ENCODE data around the gene LTC4S. TPM values are rescaled to one million over a fixed set of nuclear protein-coding genes. Genes with fewer than 3 reads are reported as not detected.

Gene LTC4S
- polyA plus RNA-seq, 3 donors = 0.65 to 2.1 (median 0.69) TPM

- H3K4me1 ChIP-seq (ENCODE audit: control insufficient read depth in 1 of 2, insufficient read depth in 2 of 2, low read length in 2 of 2) = peaks cover 16 to 20% of the 10 kb centered on the region in 2 donors
- H3K27me3 ChIP-seq (ENCODE audit: control insufficient read depth in 2 of 2, insufficient read depth in 2 of 2, low read length in 2 of 2) = no peaks in the 10 kb centered on the region
- intact Hi-C loops (cut with micrococcal nuclease) = no loop called here
- Mint-ChIP-seq H3K4me1 (peaks cover 23% of the 10 kb centered on the region), H3K27ac (peak overlapping the region in 2 of 7 donors; percentile 25 to 32), H3K4me3 (no peak overlapping the region), H3K36me3 (peaks cover 82 to 94% of the 10 kb centered on the region in 2 donors), H3K27me3 (ENCODE audit: low read depth in 3 of 3) (no peaks in the 10 kb centered on the region), H3K9me3 (peaks cover 0 to 2% (median 0%) of the 10 kb centered on the region in 7 donors)
- no peak overlapping the region for H3K9ac ChIP-seq (ENCODE audit: insufficient read depth, low read length, poor library complexity, severe bottlenecking)
- no peak overlapping the region for H3K4me3 ChIP-seq (replicated peaks in 1 of 3; ENCODE audit: low read depth in 2 of 3, low read length in 3 of 3)
- H4K20me1 ChIP-seq (ENCODE audit: insufficient read depth, low read length) = peaks cover 85% of the 10 kb centered on the region
- no peak overlapping the region for H3K27ac ChIP-seq (ENCODE audit: low read depth in 1 of 2, low read length in 2 of 2)
- no peak overlapping the region for H2AFZ ChIP-seq (ENCODE audit: insufficient read depth, low read depth, low read length, poor library complexity, severe bottlenecking)
- no peak overlapping the region for H3K4me2 ChIP-seq (replicated peaks; ENCODE audit: extremely low read depth, low read length, poor library complexity, severe bottlenecking)
- no peak for TF ChIP-seq CTCF (IDR thresholded peaks at IDR 0.05)
- peaks cover 84 to 86% of the 10 kb centered on the region in 2 donors for H3K36me3 ChIP-seq (replicated peaks in 1 of 2; ENCODE audit: control insufficient read depth in 1 of 2, insufficient read depth in 2 of 2, low read length in 2 of 2)
- no peak for DNase-seq
- H3K9me3 ChIP-seq (replicated peaks in 1 of 2; ENCODE audit: control insufficient read depth in 1 of 2, insufficient read depth in 1 of 2, low read length in 2 of 2) = no peaks in the 10 kb centered on the region
- H3K79me2 ChIP-seq (ENCODE audit: insufficient read depth, low read length) = peaks cover 27% of the 10 kb centered on the region
- WGBS (ENCODE audit: insufficient coverage) = 100% methylated on average over 5 of the region's 7 CpGs
Measured at GRCh38 chr5:179830818-179831468, 37.2 kb downstream of the LTC4S start.

- H3K4me3 Mint-ChIP-seq = no peak overlapping the region
- no peak overlapping the region for H2AFZ ChIP-seq (ENCODE audit: insufficient read depth, low read depth, low read length, poor library complexity, severe bottlenecking)
- no peak for DNase-seq
- intact Hi-C loops (cut with micrococcal nuclease) = no loop called here
- no peaks in the 10 kb centered on the region for H3K9me3 ChIP-seq (replicated peaks in 1 of 2; ENCODE audit: control insufficient read depth in 1 of 2, insufficient read depth in 1 of 2, low read length in 2 of 2)
- H3K4me3 ChIP-seq (replicated peaks in 1 of 3; ENCODE audit: low read depth in 2 of 3, low read length in 3 of 3) = no peak overlapping the region
- H4K20me1 ChIP-seq (ENCODE audit: insufficient read depth, low read length) = peaks cover 85% of the 10 kb centered on the region
- peaks cover 85 to 86% of the 10 kb centered on the region in 2 donors for H3K36me3 ChIP-seq (replicated peaks in 1 of 2; ENCODE audit: control insufficient read depth in 1 of 2, insufficient read depth in 2 of 2, low read length in 2 of 2)
- no peak overlapping the region for H3K9ac ChIP-seq (ENCODE audit: insufficient read depth, low read length, poor library complexity, severe bottlenecking)
- peaks cover 20% of the 10 kb centered on the region for H3K4me1 Mint-ChIP-seq
- no peak overlapping the region for H3K4me2 ChIP-seq (replicated peaks; ENCODE audit: extremely low read depth, low read length, poor library complexity, severe bottlenecking)
- peaks cover 0 to 2% (median 0%) of the 10 kb centered on the region in 7 donors for H3K9me3 Mint-ChIP-seq
- WGBS (ENCODE audit: insufficient coverage) = 96% methylated on average over 18 of the region's 20 CpGs
- H3K27me3 Mint-ChIP-seq (ENCODE audit: low read depth in 3 of 3) = no peaks in the 10 kb centered on the region
- peak overlapping the region in 2 of 7 donors; percentile 2 to 52 for H3K27ac Mint-ChIP-seq
- H3K36me3 Mint-ChIP-seq = peaks cover 83 to 94% of the 10 kb centered on the region in 2 donors
- H3K4me1 ChIP-seq (ENCODE audit: control insufficient read depth in 1 of 2, insufficient read depth in 2 of 2, low read length in 2 of 2) = peaks cover 10 to 19% of the 10 kb centered on the region in 2 donors
- H3K27ac ChIP-seq (ENCODE audit: low read depth in 1 of 2, low read length in 2 of 2) = no peak overlapping the region
- H3K27me3 ChIP-seq (ENCODE audit: control insufficient read depth in 2 of 2, insufficient read depth in 2 of 2, low read length in 2 of 2) = no peaks in the 10 kb centered on the region
- peaks cover 25% of the 10 kb centered on the region for H3K79me2 ChIP-seq (ENCODE audit: insufficient read depth, low read length)
- TF ChIP-seq CTCF (IDR thresholded peaks at IDR 0.05) = no peak
Measured at GRCh38 chr5:179832039-179832745, 38.4 kb downstream of the LTC4S start.
